NCI-H69 (cell line): ENCODE results near the gene KRTAP5-4.
"Not testable (repeated sequence)": the region's sequence is repeated elsewhere in the genome, so short reads cannot be mapped to it uniquely, and the experiment has no call there.

ENCODE experiments used
- DNase-seq: peaks from one replicate; lab custom pipeline; 2025; lab: John Stamatoyannopoulos, UW

Gene KRTAP5-4

DNA sequence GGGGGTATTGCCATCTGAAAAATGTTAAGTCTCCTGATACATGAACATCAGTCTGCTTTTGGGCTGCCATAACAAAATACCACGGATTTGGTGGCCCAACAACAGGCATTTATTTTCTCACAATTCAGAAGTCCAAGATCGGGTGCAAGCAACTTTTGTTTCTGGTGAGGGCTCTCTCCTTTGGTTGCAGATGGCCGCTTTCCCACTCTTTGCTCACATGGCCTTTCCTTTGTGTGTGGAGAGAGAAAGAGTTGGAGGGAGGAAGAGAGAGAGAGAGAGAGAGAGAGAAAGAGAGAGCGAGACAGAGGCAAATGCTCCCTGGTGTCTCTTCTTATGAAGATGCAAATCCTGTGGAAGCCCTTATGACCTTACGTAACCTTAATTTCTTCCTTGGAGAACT is 21.3 kb downstream of the KRTAP5-4 start:
- no peak for DNase-seq

DNA sequence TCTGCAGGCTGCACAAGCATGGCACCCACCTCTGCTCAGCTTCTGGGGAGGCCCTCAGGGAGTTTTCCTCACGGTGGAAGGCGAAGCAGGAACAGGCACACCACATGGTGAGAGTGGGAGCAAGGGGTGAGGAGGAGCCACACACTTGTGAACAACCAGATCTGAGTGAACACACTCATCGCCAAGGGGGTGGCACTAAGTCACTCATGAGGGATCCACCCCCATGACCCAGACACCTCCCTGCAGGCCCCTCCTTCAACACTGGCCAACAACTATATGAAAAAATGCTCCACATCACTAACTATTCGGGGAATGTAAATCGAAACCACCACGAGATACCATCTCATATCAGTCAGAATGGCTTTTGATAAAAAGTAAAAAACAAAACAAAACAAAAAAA is 23.1 kb downstream of the KRTAP5-4 start:
- no peak for DNase-seq

DNA sequence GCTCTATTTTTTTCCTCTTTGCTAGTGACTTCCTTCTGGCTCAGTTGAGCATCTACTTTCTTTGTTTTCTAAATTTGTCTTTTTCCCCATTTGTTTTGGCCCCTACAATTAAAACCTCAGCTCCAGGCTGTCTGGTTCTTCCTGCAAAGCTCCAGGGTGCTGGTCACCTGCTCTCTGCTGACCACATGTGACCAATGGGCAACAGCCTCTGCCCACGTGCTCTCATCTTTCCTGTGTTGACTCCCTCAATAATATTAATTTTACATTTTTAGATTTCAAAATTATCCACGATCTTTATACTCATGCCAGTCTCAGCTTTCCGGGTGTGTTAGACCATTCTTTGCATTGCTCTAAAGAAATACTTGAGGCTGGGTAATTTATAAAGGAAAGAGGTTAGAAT is 23.5 kb downstream of the KRTAP5-4 start:
- not testable (repeated sequence) for DNase-seq

DNA sequence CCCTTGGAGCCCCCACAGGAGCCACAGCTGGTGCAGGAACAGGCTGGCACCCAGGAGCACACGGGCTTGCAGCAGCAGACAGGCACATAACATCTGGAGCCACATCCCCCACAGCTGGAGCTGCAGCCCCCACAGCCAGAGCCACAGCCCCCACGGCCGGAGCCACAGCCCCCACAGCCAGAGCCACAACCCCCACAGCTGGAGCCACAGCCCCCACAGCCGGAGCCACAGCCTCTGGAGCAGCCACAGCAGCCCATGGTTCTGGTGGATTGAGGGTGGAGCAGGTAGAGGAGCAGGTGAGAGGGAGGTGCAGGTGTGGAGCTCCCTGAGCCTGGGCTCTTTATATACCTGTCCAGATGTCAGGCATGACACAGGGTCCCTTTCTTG is 24.0 kb downstream of the KRTAP5-4 start, which contains the start of gene KRTAP5-2:
TSS of gene KRTAP5-2 (minus strand) at position 301 of the 387 bp plus-strand sequence. CDS start at position 257, 44 bp downstream.
- no peak for DNase-seq

DNA sequence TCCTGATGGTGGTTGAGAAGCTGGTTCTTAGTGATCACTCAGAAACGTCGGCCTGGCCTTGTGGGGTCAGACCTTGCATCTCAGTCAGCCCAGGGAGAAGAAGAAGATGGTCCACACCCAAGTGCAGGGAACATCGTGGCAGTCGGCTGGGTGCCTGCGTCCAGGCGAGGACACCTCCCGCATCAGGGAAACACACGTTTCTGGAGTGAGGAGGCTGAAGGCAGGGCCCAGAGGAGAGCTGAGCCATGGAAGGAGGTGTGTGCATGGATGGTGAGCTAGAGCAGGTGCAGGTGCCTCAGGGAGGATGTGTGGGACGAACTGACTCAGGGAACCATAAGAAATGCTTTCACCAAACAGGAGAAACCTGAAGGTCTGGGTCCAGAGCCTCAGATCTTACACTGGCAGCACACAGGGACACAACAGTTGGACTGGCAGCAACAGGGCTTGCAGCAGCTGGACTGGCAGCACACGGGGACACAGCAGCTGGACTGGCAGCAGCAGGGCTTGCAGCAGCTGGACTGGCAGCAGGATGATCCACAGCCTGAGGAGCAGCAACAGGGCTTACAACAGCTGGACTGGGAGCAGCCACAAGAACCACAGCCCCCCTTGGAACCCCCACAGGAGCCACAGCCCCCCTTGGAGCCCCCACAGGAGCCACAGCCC is 24.5 kb downstream of the KRTAP5-4 start:
- no peak for DNase-seq

DNA sequence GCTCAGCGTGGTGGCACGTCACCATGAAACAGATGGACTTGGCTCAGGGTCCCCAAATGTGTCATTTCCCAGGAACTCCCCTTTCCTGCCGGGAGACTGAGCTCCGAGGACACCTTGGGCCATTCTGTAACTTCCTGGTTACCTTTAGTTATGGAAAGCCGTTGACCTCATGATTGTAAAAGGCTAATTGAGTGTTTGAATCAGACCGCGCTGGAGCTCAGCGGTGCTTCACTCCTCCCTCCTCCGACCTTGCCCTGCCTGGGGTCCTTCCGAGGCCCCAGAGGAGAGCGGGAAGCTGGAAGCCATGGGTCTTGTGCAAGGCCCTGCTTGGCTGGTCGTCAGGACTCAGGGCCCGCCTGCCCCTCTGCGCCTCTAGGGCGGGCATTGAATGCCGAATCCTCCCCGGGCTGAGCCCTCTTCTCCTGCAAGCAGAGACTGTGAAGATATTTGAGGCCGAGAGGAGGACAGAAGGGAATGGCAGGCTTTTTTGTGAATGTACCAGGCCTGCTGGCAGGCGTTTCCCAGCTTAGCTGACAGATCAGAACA is 25.3 kb downstream of the KRTAP5-4 start:
- DNase-seq: peak; percentile 68

DNA sequence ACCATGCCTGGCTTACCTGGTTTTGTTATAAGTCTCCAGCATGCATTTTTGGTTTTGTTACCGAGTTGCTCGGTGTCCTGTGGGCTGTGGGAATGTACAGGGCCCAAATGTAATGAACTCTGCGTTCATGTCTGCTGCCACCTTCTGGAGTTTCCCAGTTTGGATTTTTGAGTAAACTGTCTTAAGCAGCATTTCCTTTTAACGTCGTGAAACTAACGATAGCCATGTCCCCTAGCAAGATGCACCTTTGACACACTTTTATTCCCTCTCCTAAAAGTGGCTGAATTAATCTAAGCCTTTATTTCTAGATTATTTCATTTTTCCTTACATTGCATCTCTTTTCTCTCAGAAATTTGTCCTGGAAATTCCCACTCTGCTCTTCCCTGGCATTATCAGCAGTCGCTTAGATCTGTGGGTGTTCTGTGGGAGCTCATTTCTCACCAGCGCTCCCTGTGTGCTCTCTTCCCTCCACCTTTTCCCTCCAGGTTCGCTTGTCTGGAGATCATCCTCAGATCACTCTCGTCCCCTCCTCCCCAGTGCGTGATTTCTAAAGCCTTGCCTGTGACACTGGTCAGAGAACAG is 25.9 kb downstream of the KRTAP5-4 start:
- not testable (repeated sequence) for DNase-seq

DNA sequence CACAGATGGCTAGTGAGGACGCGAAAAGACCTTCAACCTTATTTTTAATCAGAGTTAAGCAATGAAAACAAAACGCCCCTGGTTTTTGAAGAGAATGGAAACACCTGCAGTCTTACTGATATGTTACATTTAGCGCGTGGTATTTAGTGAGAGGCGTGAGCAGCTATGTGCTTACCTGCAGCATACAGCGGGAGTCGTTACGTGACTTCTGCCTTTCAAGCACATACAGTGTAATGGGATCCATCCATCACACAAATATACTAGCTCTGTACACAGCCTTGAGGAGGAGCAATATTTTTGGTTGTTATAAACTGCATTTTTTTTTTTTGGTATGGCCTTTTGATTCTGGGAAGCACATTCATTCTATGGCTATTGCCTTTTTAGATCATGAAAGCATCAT is 29.3 kb downstream of the KRTAP5-4 start:
- DNase-seq: peak; percentile 37

DNA sequence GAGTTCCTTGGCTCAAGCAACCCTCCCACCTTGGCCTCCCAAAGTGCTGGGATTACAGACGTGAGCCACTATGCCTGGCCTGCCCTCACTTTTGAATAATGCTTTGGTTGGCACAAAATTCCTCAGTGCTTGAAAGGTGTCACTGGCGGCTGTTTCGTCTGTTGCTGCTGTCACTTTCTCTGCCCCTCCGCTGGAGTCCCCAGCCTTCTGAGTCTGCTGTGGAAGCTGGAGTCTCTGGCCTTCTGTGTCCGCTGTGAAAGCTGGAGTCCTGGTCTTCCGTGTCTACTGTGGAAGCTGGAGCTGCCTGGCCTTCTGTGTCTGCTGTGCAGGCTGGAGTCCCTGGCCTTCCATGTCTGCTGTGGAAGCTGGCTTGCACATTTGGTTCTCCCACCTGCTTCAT is 31.9 kb downstream of the KRTAP5-4 start:
- DNase-seq: no peak

DNA sequence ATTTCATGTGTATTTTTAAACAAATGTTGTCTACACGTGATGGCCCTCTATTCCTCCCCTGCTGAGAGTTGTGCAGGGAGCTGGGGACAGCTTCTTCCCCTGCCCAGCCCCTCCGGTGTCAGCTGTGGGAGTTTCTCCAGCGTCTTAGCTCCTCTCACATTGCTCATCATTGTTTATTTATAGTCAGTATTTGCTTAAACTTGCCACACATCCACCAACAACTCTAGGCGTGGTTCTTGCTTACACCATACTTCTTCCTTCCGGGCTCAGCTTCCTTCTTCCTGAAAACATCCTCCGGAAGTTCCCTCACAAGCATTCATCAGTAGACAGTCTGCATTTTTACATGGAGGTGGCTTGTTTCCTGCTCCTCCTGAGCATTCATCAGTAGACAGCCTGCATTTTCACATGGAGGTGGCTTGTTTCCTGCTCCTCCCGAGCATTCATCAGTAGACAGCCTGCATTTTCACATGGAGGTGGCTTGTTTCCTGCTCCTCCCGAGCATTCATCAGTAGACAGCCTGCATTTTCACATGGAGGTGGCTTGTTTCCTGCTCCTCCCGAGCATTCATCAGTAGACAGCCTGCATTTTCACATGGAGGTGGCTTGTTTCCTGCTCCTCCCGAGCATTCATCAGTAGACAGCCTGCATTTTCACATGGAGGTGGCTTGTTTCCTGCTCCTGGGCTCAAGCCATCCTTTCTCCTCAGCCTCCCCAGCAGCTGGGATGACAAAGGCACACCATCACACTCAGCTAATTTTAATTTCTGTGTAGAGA is 32.6 kb downstream of the KRTAP5-4 start:
- not testable (repeated sequence) for DNase-seq

DNA sequence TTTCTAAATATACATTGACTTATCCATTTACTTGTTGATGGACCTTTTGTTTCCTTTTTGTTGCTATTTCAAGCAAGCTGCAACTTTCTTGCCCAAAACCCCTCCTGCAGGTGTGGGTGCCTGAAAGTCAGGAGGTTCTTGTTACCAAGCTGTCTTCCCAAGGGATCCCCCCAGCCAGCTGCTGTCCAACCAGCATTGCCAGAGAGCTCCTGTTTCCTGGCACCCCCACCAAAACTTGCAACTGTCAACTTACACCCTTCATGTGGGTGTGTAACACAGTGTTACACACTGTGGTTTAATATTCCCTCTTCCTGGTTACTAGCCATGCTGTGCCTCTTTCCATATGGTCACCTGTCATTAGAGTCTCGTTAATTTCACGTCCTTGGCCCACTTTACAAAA is 35.2 kb downstream of the KRTAP5-4 start:
- peak; percentile 80 for DNase-seq

DNA sequence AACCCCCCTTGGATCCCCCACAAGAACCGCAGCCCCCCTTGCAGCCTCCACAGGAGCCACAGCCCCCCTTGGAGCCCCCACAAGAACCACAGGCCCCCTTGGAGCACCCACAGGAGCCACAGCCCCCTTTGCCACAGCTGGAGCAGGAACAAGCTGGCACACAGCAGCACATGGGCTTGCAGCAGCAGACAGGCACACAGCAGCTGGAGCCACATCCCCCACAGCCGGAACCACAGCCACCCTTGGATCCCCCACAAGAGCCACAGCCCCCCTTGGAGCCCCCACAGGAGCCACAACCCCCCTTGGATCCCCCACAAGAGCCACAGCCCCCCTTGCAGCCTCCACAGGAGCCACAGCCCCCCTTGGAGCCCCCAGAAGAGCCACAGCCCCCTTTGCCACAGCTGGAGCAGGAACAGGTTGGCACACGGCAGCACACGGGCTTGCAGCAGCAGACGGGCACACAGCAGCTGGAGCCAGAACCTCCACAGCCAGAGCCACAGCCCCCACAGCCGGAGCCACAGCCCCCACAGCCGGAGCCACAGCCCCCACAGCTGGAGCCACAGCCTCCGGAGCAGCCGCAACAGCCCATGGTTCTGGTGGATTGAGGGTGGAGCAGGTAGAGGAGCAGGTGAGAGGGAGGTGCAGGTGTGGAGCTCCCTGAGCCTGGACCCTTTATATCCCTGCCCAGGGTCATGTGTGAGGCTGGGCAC is 37.1 kb downstream of the KRTAP5-4 start, which contains the start of gene KRTAP5-1:
TSS of gene KRTAP5-1 (minus strand) at position 623 of the 710 bp plus-strand sequence. CDS start at position 589, 34 bp downstream.
- DNase-seq: not testable (repeated sequence)

DNA sequence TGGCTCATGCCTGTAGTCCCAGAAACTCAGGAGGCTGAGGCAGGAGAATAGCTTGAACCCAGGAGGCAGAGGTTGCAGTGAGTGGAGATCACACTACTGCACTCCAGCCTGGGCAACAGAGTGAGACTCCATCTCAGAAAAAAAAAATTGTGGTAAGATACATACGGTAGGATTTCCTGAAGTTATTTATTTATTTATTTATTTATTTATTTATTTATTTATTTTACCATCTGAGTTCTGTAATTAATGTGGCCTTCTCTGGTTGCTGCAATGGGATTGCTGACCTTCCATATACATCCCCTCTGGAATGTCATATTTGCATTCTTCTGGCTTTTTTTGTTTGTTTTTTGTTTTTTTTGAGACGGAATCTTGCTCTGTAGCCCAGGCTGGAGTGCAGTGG is 39.0 kb downstream of the KRTAP5-4 start:
- DNase-seq: not testable (repeated sequence)

DNA sequence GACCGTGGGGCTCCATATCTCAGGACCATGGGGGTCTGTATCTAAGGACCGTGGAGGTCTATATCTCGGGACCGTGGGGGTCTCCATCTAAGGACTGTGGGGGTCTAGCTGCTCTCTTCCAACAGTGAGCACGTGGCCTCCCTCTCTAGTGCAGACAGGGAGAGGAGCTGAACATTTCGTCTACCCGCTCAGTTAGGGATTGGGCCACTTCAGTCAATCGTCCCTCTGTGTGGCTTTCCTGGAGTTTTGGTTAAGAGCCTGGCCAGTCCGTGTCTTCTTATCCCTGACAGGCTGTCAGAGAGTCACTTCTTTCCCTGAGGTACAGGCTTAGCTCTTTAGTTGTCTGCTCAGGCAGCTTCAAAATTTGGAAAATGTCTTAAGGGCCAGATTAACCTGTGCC is 40.0 kb downstream of the KRTAP5-4 start:
- no peak for DNase-seq

DNA sequence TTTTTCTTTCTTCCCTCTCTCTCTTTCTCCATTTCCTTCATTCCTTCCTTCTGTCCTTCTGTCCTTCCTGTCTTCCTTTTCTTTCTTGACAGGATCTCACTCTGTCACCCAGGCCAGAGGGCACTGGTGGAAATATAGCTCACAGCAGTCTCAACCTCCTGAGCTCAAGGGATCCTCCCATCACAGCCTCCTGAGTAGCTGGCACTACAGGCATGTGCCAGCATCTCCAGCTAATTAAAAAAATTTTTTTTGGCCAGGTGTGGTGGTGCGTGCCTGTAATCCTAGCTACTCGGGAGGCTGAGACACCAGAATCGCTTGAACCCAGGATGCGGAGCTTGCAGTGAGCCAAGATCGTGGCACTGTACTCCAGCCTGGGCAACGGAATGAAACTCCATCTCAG is 45.1 kb downstream of the KRTAP5-4 start:
- no peak for DNase-seq

DNA sequence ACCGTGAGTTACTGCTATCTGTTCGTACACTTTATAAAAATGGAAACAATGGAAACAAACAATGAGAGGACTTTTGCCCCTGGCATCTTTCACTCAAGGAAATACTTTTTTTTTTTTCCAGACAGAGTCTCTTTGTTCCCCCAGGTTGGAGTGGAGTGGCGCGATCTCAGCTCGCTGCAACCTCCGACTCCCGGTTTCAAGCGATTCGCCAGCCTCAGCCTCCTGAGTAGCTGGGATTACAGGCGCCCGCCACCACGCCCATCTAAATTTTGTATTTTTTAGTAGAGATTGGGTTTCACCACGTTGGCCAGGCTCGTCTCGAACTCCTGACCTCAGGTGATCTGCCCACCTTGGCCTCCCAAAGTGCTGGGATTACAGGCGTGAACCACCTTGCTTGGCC is 46.2 kb downstream of the KRTAP5-4 start:
- not testable (repeated sequence) for DNase-seq

DNA sequence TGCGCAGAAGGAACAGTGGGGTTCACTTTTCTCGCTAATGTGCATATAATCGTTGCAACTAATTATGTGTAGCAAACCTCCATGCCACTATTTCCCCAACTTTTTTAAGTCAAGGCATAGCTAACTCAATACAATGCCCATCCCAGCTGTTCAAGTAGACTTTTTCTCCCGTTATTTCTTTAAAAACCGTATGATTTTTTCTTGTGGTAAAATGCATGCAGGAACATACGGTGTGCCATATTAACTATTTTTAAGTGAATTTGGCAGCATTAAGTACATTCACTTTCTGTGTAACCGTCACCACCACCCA is 47.0 kb downstream of the KRTAP5-4 start:
- DNase-seq: no peak

DNA sequence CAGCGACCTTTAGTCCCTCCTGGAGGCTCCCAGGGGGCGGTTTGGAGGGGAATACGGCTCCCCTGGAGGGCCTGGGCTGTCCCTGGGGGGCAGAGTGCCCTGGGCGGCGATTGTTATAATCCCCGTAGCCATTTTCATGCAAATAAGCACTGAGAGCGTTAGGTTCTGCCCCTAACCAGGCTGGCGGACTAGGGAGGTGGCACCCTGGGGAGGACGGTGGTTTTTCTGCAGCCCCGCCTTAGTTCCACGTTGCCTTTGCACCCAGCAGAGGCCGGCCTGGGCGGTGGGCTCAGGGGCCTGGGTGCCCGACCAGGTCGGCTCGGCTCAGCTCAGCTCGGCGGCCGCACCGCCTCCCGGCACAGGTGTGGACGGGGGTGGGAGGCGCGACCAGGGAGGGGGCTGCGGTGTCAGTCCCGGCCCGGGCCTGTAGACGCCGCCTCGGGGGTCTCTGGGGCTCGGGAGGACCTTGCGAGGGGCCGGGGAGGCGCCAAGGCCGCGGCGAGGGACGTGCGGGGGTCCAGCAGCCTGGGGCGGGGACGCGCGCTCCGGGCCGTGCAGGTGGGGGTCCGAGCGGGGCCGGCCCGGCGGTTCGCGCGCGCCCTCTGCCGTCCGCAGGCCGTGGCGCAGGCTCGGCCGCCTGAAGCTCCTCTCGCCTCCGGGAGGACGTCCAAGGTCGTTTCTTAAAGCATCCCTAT is 47.6 kb downstream of the KRTAP5-4 start:
- peak; percentile 86 for DNase-seq

DNA sequence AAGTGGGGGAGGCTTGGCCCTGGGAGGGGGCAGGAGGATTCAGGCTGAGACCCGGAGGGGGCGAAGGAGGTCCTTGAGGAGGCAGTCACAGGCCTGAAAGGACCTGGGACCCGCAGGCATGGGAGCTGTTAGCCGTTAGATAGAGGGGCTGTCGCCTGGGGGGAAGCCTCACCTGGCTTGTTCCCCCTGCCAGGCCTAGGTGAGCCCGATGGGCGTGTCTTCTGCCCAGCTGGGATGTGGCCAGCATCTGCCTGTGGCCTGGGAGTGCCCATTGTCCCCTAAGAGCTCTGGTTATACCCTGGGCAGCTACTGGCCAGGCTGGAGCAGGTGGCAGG is 48.1 kb downstream of the KRTAP5-4 start:
- peak; percentile 90 for DNase-seq

DNA sequence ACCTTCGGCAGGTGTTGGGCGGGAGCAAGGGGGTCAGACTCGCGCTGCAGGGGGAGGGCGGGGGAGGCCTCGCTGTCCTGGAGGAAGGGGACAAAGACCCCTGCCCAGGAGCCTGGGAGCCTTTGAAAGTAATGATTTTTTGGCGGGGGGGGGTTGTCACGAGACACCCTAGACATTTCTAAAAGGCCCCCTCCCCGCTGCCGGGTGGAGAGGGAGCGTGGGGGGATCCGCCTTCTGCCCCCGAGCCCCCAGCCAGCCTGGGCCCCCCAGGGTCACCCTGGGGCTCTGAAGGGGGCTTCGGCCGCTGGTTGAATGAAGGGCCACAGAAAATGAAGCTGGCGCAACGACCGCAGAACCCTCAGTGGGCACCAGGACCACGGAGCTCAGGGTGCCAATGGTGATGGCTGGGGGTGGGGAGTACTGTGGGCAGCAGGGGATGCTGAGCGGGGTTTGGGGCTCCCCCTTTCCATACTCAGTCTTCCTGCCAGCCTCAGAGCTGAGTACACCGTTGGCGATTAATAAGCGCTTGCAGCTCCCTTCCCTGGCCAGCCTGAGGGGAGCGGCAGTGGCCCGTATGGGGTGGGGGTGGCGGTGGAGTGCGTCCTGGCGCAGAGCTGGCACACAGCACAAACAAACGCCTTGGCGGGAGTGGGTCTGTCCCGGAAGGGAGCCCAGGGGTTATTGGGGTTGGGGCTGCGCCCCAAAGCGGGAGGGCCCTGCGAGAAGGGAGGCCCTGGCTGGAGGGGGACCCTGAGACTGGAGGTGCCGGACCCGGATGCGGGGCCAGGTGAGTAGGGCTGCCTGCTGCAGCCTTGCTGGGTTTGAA is 48.6 kb downstream of the KRTAP5-4 start:
- peak; percentile 84 for DNase-seq
